HG03095 (cell line): ENCODE measurements around the gene PYGB.

Source experiments
- ATAC-seq: cut with Tn5 transposase; IDR thresholded peaks from one replicate; pipeline ENCODE4 v1.9.1; 2021; ENCODE audit warnings: moderate library complexity; ENCODE audit not compliant: unreplicated experiment

PYGB gene

DNA sequence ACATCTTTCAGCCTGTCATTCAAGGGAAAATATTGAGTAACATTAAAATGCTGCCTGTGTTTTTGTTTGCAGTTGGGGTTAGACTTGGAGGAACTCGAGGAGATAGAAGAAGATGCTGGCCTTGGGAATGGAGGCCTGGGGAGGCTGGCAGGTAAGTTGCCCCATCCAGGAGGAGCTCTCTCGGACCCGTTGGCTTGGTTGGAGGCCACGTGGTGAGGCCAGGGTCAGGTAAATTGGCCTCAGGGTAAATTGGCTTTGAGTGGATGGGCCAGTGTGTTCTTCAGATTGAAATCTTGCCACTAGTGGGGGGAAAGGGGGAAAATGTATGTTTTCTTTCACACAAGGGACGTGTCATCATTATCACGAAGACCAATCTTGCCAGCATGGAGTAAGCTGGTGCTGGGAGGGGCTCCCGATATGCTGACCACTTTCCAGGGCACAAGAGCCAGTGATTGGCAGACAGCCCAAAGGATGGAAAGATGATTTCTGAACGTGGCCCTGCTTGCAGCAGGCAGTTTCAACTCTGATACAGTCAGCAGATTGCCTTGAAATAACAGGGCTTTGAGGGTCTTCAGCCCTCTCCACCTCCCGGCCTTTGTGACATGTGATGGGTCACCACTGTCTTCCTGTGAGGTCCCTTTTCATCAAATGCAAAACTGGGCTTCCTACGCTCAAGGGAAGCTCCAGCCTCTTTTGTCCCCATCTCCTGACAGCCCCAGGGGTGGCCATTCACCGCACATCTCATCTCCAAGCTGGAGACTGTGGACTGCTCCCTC is 21.4 kb downstream of the PYGB start:
- no peak for ATAC-seq

GRCh38 chr20:25269833-25270170 is 21.9 kb downstream of the PYGB start:
- ATAC-seq, result no peak

DNA sequence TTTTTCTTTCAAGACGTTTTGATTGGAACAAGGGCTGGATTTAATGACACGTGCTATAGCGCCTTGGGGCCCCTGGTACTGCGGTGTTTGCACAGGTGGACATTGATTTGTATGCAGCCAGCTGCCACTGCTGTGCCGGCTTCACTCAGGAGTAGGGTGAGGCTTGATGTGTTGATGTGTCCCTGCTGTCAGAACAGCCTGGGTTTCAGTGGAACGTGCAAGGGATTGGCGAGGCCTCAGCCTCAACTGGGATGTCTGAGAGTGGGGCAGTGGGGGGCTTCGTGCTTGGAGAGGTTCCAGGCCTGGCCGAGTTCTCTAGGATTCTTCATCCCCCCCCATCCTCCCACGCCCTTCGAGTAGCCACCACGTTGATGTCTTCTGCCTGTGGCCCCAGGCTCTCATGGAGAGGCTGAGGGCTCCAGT is 23.0 kb downstream of the PYGB start:
- ATAC-seq, result no peak

DNA sequence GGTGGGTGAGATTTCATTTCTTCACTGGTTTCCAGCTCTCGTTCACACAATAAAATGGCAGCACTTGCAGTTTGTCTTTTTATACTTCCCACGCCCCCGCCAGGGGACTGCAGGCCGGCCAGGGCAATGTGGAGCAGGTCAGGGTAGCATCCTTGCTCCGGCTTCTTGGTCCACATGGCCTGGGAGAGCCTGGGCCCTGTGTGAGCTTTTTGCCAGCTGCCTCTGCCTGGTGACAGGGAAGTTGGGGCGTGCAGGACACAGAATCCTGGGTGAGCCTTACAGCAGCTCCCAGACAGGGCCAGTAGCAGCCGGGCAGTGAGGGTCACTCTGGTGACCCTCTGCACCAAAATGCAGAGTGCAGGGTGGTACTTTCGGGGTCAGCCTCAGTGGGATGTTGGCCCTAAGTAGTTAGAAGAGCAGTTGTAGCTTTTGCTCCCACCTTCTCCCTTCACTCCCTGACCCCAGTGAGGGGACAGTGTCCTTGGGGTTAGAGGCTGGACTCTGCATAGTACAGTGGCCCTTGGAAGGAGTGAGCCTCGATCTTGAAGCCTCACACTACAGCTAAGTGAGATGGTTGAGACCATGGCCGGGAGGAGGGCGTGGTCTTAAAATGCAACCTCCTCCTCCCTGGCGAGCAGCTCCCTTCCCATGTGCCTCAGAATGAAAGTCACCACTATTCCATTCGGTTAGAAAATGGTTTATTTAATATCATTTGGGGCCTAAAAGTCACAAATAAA is 23.8 kb downstream of the PYGB start:
- ATAC-seq, result no peak

DNA sequence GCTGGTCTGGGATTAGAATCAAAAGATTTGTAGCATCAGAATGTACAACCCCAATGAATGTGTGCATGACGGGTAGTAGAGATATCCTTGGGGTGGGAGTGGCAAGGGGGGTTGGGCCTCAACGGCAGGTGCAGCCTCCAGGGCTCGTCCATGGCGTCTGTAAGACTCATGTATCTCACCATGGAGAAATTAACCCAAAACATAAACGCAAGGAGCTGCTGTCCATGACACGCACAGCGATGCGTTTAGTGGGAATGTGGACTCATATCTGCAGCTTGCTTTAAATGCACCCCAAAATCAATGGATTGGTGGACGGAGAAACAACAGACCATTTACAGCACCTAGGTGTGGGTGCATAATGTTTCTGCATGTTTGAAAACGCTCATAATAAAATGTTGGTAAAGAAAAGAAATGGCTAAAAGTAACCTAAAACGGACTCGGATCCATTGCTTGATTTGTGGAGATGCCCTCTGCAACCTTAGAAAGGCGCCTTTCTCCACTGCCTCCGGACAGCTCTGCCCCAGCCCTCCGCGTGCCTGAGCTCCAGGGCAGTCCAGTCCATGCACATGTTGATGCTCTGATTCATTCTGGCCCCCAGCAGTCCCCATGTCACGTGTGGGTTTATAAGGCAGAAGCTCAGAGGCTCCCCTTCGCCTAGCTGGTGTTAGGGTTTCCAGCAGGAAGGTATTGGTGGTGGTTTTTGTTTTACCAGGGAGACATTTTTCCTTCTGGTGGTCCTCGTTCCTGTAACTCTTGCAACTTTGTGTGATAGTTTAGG is 24.5 kb downstream of the PYGB start:
- no peak for ATAC-seq

DNA sequence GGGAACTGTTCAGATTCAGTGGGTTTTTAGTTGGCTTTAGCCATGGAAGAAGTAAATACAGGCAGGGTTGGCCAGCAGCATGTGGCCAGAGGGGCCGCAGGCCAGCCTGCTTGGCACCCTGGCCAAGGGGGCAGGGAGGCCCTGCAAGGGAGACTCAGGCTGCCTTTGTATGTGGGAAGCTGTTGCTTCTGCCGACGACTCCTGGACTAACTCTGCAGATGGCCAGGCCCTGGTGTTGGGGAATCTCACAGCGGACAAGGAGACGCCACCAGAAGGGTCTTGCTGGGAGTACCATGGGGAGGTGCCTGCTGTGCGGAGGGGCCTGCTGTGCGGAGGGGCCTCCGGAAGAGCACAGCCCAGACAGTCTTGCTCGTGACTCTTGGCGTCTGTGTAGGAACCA is 25.2 kb downstream of the PYGB start:
- no peak for ATAC-seq

- ATAC-seq, result no peak
Measured at GRCh38 chr20:25273541-25274358, 25.9 kb downstream of the PYGB start.

GRCh38 chr20:25274481-25274880 is 26.6 kb downstream of the PYGB start:
- ATAC-seq, result no peak

DNA sequence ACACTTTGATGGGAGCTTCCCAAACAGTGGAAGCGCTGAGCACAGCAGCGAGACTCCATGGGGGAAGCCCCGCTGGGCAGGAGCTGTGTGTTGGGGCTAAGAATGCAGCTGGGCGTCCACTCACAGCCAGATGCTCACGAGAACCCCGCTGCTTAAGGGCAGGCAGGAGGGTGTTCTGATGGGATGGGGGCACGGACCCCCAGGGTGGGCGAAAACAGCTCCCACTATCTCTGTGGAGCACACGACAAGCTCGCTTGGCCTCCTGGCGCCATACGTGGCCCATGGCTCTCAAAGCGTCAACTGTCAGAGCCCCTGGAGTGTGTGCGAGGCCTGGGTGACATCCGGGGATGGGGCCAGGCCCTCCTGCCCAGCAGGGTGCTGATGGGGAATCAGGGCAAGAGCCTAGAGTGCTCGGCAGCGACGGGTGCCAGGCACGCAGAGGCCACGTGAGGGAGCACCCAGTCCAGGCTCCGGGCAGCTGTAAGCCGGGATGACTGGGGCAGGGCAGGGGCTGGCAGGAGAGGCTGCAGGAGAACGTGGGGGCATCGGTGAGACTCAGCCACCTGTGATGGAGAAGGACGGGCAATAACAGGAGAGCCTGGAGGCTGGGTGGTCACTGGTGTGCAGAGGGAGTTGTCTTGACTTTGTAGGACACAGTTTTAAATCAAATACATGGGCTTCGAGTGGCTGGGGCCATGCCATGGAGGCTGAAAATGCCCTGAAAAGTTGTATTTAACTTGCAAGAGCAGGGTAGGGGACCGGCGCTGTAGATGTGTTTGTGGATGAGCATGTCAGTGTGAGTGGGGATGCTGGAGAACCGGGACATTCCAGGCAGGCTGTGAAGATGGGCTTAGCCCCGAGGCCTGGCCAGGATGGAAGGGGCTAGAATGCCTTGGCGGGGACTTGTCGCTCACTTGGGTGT is 27.3 kb downstream of the PYGB start:
- no peak for ATAC-seq

GRCh38 chr20:25275813-25276532 is 28.1 kb downstream of the PYGB start:
- no peak for ATAC-seq

- ATAC-seq, result no peak
Measured at GRCh38 chr20:25276533-25277050, 28.7 kb downstream of the PYGB start.

DNA sequence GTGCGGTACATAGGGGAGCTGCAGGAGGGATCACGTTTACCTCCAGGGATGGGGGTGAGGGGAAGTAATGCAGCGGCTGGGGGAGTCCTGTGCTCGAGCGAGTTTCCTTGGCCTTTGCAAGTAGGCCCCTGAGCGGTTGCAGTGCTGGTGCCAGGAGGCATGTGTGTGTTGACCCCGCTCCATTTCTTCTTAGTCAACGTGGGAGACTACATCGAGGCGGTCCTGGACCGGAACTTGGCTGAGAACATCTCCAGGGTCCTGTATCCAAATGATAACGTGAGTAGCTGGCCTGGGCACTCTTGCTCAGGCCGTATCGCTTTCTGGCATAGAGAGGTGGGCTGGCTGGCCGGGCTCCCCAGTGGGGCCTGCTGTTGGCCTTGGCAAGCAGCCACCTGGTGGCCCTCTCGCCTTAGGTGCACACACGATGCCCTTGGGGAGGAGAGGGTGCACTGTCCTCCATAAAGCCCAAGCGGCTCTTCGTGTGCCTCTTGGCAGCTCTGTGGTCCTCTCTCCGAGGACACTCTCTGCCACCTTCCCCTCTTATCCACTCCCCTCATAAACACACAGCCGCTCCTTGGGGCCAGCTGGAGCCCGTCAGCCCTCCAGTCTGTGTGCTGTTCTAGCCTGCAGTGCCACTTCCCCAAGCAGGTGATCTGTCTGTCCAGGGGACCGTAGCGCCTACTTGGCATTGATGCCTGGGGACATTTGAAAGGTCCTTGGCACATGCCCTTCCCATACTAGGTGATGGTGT is 29.3 kb downstream of the PYGB start:
- no peak for ATAC-seq

DNA sequence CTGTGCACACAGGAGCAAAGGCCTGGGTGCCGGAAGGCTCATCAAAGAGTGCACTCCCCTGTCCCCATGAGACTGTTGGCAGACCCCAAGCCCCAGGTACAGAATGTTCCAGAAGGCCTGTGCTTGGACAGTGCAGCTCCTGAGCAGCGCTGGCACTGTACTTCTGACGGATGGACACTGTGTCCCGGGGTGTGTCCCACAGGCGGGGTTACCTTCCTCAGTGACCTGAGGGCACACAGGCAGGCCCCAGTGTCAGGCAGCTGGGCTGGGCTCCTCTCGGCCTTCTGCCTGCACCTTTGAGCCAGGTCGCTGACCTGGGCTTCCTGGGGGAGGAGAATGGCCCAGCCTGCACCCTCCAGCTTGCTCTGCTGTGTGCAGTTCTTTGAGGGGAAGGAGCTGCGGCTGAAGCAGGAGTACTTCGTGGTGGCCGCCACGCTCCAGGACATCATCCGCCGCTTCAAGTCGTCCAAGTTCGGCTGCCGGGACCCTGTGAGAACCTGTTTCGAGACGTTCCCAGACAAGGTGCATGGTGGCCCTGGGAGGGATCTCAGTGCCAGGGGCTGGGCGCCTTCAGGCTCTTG is 30.1 kb downstream of the PYGB start:
- ATAC-seq, result no peak

GRCh38 chr20:25278636-25279361 is 30.9 kb downstream of the PYGB start:
- no peak for ATAC-seq

GRCh38 chr20:25279403-25279802 is 31.5 kb downstream of the PYGB start:
- no peak for ATAC-seq

DNA sequence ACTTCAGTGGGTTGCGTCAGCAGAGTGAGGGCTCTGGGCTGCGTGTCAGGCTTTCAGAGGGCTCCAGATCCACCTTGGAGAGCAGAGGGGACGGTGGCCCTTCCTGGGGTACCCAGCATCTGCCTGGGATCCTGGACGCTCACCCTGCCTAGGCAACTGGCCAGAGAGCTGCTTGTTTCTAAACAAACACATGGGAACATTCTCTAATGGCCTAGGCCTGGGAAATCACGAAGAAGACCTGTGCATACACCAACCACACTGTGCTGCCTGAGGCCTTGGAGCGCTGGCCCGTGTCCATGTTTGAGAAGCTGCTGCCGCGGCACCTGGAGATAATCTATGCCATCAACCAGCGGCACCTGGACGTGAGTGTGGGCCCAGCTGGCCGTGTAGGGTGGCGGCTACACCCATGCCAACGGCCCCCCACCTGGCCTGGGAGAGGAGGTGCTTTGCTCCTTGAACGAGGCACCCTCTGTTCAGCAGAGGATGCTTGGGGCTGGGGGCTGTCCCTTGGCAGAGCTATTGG is 32.2 kb downstream of the PYGB start:
- ATAC-seq, result no peak
